Globus pallidus (tissue), 1 donor: ENCODE measurements around the gene POLR3B.
"Not testable (repeated sequence)": the region's sequence is repeated elsewhere in the genome, so short reads cannot be mapped to it uniquely, and the experiment has no call there.

ENCODE experiments used
- DNase-seq: peaks from one replicate; pipeline ENCODE4 v3.0.0-alpha.2; 2015; ENCODE audit warnings: low spot score

The POLR3B gene

DNA sequence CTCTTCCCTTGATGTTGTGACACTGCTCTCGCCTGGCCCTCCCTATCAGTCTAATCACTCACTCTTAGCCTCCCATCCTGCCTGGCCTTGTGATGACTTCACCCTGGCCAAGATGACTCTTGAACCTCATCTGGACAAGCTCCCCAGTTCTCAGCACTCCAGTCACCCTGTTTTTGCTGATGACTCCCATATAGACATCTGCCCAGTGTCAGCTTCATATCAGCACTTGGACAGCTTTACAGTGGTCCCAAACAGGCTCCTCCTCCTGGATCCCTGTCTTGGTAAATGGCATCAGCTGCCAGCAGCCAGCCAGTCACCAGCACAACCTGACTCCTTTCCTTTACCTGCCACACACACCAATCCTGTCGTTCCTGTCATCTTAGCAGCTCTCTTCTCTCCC is 104.2 kb downstream of the POLR3B start:
- DNase-seq, result no peak

DNA sequence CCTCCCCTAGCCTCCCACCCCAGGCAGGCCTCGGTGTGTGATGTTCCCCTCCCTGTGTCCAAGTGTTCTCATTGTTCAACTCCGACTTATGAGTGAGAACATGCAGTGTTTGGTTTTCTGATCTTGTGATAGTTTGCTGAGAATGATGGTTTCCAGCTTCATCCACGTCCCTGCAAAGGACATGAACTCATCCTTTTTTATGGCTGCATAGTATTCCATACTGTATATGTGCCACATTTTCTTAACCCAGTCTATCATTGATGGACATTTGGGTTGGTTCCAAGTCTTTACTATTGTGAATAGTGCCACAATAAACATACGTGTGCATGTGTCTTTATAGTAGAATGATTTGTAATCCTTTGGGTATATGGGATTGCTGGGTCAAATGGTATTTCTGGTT is 108.1 kb downstream of the POLR3B start:
- not testable (repeated sequence) for DNase-seq

DNA sequence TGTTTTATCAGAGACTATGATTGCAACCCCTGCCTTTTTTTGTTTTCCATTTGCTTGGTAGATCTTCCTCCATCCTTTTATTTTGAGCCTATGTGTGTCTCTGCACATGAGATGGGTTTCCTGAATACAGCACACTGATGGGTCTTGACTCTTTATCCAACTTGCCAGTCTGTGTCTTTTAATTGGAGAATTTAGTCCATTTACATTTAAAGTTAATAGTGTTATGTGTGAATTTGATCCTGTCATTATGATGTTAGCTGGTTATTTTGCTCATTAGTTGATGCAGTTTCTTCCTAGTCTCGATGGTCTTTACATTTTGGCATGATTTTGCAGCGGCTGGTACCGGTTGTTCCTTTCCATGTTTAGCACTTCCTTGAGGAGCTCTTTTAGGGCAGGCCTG is 118.1 kb downstream of the POLR3B start:
- DNase-seq, result not testable (repeated sequence)

DNA sequence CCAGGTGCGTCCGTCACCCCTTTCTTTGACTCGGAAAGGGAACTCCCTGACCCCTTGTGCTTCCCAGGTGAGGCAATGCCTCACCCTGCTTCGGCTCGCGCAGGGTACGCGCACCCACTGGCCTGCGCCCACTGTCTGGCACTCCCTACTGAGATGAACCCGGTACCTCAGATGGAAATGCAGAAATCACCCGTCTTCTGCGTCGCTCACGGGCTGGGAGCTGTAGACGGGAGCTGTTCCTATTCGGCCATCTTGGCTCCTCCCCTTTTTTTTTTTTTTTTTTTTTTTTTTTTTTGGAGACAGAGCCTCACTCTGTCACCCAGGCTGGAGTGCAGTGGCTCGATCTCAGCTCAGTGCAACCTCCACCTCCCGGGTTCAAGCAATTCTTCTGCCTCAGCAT is 120.1 kb downstream of the POLR3B start:
- not testable (repeated sequence) for DNase-seq

DNA sequence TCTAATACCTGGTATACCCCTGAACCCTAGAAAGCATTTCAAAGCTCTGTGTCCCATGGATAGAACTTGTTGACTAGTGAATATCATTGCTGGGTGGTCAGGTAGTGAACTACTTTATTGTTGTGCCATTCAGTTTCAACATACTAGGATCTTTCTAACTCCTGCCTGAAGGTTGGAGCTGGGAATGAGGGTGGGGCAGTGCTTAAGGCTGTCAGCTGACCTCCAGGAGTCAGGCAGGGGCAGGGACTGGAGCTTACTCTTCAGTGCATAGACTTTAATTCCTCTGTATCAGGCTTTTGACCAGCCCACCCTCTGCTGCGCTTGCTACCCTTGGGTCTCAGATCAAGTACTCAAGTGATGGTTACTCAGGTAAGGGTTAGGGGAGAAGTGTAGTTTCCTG is 122.7 kb downstream of the POLR3B start:
- DNase-seq, result no peak

DNA sequence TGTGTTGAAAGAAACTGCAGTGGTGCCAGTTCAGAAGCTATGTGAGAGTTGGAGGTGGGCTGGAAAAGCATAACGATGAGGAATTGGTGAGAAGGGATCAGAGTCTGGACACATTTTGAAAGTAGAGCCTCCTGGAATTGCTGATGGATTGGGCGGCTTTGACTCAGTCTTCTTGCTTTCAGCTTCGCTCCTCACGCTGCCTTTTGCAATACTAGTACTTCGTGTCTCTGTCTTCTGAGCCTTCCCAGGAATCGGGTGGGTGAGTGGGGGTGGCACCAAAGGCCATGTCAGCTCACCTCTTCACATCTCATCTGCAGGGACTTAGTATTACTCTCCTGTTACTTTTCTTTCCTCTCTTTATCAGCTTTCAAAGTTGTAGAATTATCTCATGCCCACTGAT is 123.7 kb downstream of the POLR3B start:
- no peak for DNase-seq

DNA sequence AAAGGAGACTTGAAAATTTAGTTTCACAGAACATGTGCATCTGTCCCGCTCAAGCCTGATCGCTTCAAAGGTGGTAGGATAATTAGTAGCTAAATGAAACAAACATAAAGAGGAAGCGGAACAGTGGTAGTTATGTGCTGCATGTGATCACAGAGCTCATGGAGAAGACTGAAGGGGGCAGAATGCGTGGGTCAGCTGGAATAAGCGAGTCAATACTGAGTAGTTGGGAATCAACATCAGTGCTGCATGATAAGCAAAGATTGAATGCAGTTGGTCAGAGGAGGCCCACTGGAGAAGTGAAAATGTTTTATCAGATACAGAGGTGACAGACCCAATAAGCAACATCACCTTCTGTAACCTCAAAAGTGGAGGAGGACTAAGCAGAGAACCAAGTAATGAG is 130.1 kb downstream of the POLR3B start:
- no peak for DNase-seq

DNA sequence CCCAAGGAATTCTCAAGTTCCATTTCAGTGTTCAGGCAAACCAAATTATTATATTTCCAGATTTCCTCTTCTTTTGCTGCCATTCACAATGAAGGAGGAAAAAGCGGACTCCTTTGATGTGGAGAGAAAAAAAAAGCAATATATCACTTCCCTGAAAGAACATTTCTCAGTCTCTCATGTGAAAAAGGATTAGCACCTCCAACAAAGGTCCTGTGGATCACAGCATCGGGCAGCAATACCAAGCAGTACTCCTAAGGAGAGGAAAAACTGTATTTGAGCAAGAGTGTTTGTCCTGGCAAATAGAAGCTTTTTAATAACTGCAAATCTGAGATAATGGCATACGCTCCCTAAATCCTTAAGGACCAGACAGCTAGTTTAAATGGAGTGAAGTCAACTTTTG is 131.3 kb downstream of the POLR3B start:
- no peak for DNase-seq

DNA sequence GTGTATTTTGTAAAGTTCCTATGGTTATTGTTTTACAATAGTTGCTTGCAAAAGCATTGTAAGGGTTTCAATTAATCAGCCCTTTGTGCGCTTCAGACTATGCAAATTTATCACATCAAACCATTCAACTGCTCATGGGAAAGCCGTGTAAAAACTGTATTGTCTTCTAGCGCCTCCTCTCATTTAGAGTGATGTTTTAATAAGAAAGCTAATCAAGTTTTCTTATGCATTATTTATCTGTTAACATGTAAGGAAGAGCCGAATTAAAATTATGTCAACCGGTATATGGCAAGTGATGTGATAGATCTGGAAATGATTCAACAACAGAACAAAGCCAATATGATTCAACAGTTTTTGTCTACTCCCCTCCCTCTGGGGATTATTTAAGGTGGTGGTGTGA is 132.7 kb downstream of the POLR3B start:
- peak; percentile 28 for DNase-seq

DNA sequence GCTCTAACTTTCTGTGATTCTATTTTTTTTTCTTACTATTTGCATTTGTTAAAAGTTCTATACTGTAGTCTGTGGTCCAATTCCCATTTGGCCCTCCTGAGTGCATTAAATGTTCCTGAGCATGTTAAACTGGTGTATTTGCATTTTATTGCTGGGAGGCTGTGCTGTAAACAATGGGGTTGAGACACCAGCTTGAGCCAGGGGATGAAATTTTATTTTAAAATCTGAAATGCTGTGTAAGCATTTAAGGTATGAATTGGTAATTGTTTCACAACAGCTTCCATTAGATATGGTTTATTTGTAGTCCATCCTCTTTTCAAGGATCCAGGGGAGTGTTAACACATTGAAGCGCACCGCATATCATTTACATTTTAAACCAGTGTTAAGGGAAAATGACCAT is 135.3 kb downstream of the POLR3B start:
- DNase-seq, result no peak

DNA sequence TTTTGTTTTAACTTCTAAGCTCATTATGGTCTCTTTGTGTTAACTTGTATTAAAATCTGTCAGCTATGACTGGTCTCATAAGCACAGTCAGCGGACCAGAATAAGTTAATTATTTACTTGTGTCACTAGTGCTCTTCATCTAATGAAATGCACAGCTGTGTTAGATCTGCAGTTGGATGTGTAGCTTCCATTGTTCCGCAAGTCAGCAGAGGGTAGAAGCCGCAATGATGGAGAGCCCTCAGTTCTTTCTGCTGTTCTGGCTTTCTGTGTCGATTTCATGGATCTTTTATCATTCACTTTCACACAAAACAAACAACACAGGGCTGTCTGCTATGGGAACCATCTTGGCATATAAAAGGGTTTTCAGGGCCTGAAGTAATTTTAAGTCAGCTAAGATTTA is 136.0 kb downstream of the POLR3B start:
- peak; percentile 70 for DNase-seq

DNA sequence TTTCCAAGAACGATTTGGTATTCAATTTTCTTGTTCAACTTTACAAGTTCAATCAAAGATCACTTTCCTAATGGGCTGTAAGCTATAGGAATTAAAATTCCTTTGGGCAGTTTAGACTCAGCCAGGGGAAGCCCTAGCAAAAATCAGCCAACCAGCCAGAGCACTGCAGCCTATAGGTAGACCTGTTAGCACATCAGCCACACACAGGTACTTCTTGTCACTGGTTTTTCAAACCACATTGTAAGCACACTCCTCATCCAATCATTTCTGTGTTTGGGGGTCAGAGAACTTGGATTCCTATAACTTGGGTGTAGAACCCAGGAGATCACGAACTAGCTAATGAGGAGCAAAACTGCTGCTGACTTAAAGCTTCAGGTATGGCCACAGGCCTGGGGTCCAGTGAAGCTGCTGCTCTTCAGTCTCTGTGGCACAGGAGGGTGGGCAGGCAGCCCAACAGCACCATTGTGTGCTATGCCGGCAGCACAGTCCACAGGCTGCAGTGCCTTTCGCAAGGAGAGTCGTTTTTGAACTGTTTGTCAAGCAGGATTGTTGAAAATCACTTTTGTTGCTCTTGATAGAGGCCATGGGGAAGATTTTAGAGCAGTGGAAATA is 137.9 kb downstream of the POLR3B start:
- DNase-seq, result no peak

DNA sequence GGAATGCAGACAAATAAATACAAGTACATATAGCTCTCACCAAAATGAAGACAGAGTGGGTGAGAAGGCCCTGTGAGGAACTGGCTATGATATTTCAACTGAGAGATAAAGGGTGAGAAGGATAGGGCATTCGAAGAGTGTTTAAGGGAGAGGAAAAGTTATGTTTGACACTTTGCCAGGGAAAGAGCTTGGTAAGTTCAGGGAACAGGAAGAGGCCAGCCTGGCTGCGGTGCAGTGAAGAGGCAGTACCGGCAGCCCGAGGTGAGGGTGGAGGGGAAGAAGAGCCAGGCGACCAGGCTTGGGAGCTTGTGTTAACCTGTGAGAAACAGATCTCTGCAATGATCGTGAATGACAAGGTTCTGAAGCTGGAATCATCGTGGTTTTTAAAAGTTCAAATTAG is 140.5 kb downstream of the POLR3B start:
- DNase-seq, result no peak

DNA sequence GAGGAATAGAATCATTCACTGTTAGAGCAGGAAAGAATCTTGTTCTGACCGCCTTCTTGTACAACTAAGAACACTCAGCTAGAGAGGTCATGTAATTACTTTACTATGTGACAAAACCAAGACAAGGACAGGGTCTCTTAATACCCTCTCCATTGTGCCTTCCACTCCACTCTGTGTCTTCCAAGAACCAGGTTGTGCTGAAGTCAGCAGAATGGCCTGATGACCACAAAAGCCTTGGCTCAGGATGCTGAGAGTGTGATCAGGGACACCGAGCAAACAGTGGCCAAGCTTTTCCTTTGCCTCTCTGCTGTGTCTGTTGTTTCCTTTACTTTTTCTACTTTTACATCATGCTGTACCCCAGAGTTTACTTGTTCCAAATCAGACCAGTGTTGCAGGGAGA is 142.1 kb downstream of the POLR3B start:
- DNase-seq, result no peak

DNA sequence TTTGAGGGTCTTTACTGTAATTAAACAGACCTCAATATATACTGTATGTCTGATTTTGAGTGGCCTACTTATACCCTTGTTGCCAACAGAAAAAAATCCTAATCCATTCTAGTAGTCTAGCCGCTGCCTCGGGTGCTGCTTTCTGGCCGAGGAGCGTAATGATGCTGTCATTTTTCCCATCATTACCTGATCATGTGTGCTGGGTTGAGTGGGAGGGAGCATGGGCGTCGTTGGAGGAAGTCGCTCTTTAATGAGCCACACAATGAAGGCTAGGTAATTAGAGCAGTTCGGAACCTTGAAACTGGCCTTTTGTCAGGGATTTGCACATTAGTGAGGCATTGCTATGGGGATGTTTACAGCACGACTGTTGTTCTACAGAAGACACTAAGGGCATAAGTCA is 149.1 kb downstream of the POLR3B start:
- no peak for DNase-seq

DNA sequence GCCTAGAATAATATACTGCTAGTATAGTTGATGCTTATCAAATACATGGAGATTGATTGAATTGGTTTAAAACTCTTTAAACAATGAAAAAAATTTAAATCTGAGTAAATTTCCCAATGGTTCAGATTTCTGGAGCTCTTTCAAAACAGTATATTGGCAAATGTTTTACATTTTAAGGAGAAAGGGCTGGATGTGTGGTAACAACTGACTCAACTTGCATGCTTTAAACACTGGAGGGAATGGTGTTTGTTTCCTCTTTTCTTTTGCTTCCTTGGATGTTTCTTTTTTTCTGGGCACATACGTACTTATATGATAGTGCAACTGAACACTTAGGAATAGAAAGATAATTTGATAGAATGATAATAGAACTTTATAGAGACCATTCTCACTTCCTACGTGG is 151.4 kb downstream of the POLR3B start:
- no peak for DNase-seq

DNA sequence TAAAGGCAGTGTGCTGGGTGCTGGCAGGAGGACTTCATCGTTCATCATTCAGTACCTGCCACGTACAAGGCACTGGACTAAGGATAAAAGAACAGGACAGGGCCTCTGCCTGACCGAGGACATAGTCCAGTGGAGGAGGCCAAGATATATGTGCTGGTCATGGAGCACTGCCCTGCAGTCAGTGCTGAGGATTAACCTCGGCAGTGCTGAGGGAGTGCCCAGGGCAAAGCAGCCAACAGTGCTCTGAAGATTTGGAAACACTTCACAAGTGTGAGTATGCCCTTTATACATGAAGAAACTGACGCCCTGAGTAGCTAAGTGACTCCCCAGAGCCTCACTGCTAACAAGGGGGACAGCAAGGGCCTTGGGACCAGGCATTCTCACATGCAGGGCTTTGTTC is 153.8 kb downstream of the POLR3B start:
- no peak for DNase-seq

DNA sequence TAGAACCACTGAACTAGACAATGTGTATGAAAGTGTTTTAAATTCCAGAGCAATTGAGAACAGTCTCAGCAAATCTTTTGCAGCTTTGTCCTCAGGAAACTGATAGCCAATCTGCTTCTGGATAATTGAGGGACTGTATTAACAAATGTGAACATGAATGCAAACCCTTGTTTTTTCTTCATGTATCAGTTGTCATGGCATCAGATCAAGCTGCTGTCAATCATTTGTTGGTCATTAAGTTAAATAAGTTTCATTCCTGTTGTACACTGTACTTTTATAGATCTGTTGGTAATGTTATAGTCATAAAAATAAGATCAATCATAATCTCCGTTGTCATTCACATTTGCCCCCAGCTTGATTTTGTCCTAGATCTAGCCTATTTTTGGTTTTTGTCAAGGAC is 159.8 kb downstream of the POLR3B start:
- no peak for DNase-seq

DNA sequence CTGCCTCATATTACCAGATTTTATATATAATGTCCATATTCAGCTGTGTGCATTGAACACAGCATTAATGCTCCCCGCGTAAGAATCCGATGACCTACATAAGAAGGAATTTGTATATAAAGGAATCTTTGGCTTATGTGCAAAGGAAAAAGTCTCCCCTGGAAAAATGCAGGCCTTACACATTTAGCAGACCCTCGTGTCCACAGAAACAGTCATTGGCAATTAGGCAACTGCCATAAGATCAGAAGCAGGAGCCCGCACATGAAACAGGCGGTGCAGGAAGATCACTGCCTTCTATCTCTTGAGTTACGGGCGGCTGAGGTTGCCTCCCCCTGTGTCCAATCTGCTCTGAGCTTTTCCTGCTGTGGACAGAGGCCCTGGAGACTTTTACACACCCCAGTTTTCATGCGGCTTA is 162.1 kb downstream of the POLR3B start:
- DNase-seq, result no peak

DNA sequence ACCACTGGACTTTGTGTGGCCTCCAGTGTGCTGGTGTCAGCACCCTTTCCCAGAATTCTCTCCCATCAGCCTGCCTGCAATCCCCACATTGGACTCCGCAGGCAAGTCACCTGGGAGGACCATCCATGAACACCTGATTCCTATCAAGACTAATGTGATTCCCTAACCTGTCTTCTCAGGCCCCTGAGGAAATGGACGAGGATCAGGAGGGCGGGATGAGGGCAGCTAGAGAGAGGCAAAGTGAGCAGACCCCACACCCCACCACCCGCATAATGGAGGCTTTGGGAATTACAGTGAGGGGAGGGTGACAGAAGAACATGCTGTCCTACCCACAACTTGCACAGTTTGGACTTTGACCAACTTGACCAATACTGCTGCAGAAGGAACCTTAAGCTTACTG is 164.4 kb downstream of the POLR3B start:
- no peak for DNase-seq

DNA sequence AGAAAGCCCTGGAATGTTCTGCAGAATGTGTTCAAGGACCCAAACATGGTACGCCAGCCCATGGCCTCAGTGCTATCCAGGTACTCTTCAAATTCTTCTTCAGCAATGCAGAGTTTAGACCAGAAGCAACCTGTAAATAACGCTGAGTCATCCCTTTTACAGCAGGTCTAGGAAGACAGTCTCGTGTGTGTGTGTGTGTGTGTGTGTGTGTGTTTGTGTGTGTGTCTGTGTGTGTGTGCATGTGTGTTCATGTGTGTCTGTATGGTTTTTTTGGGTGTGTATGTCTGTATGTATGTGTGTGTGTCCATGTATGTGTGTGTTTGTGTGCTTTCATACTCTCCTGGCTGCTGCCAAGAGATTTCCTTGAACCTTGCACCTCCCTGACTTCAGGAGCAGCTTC is 165.2 kb downstream of the POLR3B start:
- DNase-seq, result no peak

DNA sequence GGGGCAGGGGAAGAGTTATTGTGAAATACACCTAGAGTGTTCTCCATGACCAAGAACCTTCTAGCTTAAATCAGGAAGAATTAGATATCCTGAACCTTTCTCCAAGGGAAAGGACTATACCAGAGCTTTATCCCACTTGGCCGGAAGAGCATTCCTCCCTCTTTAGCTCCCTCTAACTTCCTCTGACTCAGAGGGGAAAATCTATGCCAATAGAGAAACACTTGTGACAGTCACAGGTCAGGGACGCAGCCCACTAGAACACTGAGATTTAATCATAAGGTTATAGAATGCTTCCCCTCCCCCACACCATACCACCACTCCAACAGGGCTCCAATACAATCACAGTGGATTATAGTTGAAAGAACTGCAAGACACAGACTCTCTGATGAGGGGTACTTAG is 169.8 kb downstream of the POLR3B start:
- no peak for DNase-seq

DNA sequence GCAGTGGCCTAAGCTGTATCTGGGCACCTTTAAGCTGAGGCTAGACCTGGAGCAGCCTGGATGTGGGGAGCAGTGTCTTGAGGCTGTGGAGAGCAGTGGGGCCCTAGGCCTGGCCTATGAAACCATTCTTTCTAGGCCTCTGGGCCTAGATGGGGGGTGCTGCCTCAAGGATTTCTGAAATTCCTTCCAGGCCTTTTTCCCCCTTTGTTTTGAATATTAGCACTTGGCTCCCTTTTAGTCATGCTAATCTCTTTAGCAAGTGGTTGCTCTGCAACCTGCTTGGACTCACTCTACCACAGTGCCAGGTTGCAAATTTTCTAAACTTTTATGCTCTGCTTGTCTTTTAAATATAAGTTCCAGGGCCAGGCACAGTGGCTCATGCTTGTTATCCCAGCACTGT is 183.7 kb downstream of the POLR3B start:
- no peak for DNase-seq

DNA sequence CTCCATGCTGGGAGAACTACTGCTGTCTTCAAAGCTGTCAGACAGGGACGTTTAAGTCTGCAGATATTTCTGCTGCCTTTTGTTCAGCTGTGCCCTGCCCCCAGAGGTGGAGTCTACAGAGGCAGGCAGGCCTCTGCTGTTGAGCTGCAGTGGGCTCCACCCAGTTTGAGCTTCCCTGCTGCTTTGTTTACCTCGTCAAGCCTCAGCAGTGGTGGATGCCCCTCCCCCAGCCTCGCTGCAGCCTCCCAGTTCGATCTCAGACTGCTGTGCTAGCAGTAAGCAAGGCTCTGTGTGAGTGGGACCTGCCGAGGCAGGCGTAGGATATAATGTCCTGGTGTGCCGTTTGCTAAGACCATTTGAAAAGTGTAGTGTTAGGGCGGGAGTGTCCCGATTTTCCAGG is 193.9 kb downstream of the POLR3B start:
- no peak for DNase-seq

DNA sequence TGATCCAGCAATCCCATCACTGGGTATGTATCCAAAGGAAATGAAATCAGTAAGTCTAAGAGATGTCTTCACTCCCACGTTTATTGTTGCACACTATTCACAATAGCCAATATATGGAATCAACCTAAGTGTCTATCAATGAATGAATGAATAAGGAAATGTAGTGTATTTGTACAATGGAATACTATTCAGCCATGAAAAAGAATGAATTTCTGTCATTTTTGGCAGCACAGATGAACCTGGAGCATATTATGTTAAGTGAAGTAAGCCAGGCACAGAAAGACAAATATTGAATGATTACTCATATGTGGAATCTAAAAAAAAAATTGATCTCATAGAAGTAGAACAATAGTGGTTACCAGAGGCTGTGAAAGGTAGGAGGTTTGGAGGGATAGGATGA is 194.7 kb downstream of the POLR3B start:
- no peak for DNase-seq
